ENCODE measurements around the gene KLK12.

- TF ChIP-seq POLR2AphosphoS5 (IDR thresholded peaks at IDR 0.05; ENCODE audit: insufficient read depth, low read depth, low read length) (no peak), CTCF (IDR thresholded peaks at IDR 0.05; ENCODE audit: extremely low read depth in 1 of 2, insufficient read depth in 1 of 2, low read depth in 1 of 2, low read length in 2 of 2) (no peak), POLR2A (IDR thresholded peaks at IDR 0.05; ENCODE audit: low read depth, low read length) (no peak), MYC (IDR thresholded peaks at IDR 0.05; ENCODE audit: low read depth, low read length) (no peak), EZH2 (IDR thresholded peaks at IDR 0.05; ENCODE audit: borderline replicate concordance, low read depth, low read length, severe bottlenecking) (no peak), JUN (IDR thresholded peaks at IDR 0.05; ENCODE audit: borderline replicate concordance, insufficient read depth, insufficient read length, low read depth) (no peak), MAX (IDR thresholded peaks at IDR 0.05; ENCODE audit: insufficient read depth, insufficient read length) (no peak), FOS (IDR thresholded peaks at IDR 0.05; ENCODE audit: borderline replicate concordance, insufficient read depth, low read length) (no peak), GATA2 (IDR thresholded peaks at IDR 0.05; ENCODE audit: insufficient read depth, insufficient read length, low read depth, low read length) (no peak)
Measured at GRCh38 chr19:51078731-51079130, 43.9 kb upstream of the KLK12 start.

Data from endothelial cell of umbilical vein (primary cell).